Esophagus squamous epithelium (tissue), 5 donors: Measurements from ENCODE around the gene MAGI1. TPM values are rescaled to one million over a fixed set of nuclear protein-coding genes. Genes with fewer than 3 reads are reported as not detected.

Experiments used
- DNase-seq: peaks from one replicate; lab custom pipeline; 2025; lab: John Stamatoyannopoulos, UW
- H3K27ac ChIP-seq, 4 donors: fragments of 200-600 bp; sonication (generic); one replicate each; pipeline ENCODE4 v1.5.1; 2016 to 2019; ENCODE audit warnings: mild to moderate bottlenecking in 1 of 4
- H3K27me3 ChIP-seq, 4 donors: fragments of 200-600 bp; sonication (generic); 1 replicate in 3 of 4; 2 replicates in 1 of 4; pipeline versions ENCODE4 v1.5.1 to v1.6.0; 2017 to 2021; ENCODE audit warnings: antibody characterized with exemption in 1 of 4
- H3K36me3 ChIP-seq, 3 donors: fragments of 200-600 bp; sonication (generic); one replicate each; pipeline ENCODE4 v1.5.1; 2016 to 2019
- H3K4me1 ChIP-seq, 3 donors: fragments of 200-600 bp; sonication (generic); one replicate each; pipeline ENCODE4 v1.5.1; 2017 to 2019
- H3K4me3 ChIP-seq, 4 donors: fragments of 200-600 bp; sonication (generic); 1 replicate in 3 of 4; 2 replicates in 1 of 4; pipeline ENCODE4 v1.5.1; 2016 to 2019; ENCODE audit warnings: mild to moderate bottlenecking in 2 of 4, moderate library complexity in 1 of 4
- H3K9me3 ChIP-seq, 3 donors: fragments of 200-600 bp; sonication (generic); one replicate each; pipeline ENCODE4 v1.5.1; 2016 to 2019
- POLR2A ChIP-seq, 4 donors: fragments of 450-650 bp; IDR thresholded peaks; one replicate each; pipeline ENCODE4 v1.6.1; 2017; ENCODE audit warnings: antibody characterized with exemption in 4 of 4, mild to moderate bottlenecking in 4 of 4, moderate library complexity in 3 of 4
- WGBS, 2 donors: methylation state at CpG; one replicate each; pipeline ENCODE4 v1.1.5; 2018; 5-methylcytosine and 5-hydroxymethylcytosine counted together
- intact Hi-C: fragments of 100-400 bp; cut with DNase I; formaldehyde crosslinking; loops from one replicate; pipeline ENCODE4 v1.15.0; 2022
- small RNA-seq, 4 donors: library from RNA; depleted of rRNA; stranded (forward); fragments of <200 nt; gene quantifications; one replicate each; pipeline ENCODE3, GENCODE V24; 2016
- total RNA-seq, 4 donors: library from RNA; depleted of rRNA; stranded (reverse); fragments of >200 nt; gene quantifications; one replicate each; pipeline ENCODE4 v1.1.0, GENCODE V29; 2016
- TF ChIP-seq, protein P1 (sequence below), 6 experiments: fragments of 450-650 bp in 4 of 6; fragments of 200-600 bp in 2 of 6; sonication (generic) in 2 of 6; IDR thresholded peaks; one replicate each; pipeline ENCODE4 v1.5.1; 2016 to 2019; ENCODE audit warnings: antibody characterized with exemption in 6 of 6, mild to moderate bottlenecking in 4 of 6, moderate library complexity in 4 of 6
- donor health status: DM: yes; HTN: yes; CAD: no.

Gene MAGI1
- total RNA-seq, 4 donors from 2014 or later: 12.0 to 28.2 (median 21.1) TPM

DNA sequence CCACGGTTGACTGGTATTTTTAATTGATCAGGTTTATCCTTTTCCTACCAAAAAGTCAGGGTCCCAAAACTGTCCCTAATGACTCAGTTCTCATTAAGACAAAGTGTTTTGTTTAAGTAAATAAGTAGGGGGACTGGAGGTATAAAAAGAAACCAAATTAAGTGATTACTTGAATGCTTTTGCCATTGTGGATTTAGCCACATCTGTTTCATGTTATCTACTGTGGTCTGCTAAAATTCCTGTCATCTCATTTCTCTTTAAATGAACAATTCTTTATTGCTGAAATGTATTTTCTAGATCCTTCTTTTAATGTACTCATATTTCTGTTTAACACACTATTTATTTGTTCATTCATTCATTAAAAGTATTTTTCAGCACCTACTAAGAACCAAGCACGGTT is 725.1 kb downstream of the MAGI1 start:
- no peak for DNase-seq
- H3K36me3 ChIP-seq: no peaks in the 10 kb centered on the region
- no peak overlapping the region for H3K4me3 ChIP-seq
- intact Hi-C loops: no loop called here
- TF ChIP-seq, protein P1, sequence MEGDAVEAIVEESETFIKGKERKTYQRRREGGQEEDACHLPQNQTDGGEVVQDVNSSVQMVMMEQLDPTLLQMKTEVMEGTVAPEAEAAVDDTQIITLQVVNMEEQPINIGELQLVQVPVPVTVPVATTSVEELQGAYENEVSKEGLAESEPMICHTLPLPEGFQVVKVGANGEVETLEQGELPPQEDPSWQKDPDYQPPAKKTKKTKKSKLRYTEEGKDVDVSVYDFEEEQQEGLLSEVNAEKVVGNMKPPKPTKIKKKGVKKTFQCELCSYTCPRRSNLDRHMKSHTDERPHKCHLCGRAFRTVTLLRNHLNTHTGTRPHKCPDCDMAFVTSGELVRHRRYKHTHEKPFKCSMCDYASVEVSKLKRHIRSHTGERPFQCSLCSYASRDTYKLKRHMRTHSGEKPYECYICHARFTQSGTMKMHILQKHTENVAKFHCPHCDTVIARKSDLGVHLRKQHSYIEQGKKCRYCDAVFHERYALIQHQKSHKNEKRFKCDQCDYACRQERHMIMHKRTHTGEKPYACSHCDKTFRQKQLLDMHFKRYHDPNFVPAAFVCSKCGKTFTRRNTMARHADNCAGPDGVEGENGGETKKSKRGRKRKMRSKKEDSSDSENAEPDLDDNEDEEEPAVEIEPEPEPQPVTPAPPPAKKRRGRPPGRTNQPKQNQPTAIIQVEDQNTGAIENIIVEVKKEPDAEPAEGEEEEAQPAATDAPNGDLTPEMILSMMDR (IDR thresholded peaks at IDR 0.05): no peak
- TF ChIP-seq POLR2A (IDR thresholded peaks at IDR 0.05): no peak
- no peaks in the 10 kb centered on the region for H3K4me1 ChIP-seq
- no peak overlapping the region for H3K27ac ChIP-seq
- peaks cover 0 to 6% (median 5%) of the 10 kb centered on the region in 3 donors for H3K9me3 ChIP-seq
- WGBS, 2 donors: 64 to 71% methylated on average over 2 of the region's 2 CpGs
- H3K27me3 ChIP-seq: no peaks in the 10 kb centered on the region

DNA sequence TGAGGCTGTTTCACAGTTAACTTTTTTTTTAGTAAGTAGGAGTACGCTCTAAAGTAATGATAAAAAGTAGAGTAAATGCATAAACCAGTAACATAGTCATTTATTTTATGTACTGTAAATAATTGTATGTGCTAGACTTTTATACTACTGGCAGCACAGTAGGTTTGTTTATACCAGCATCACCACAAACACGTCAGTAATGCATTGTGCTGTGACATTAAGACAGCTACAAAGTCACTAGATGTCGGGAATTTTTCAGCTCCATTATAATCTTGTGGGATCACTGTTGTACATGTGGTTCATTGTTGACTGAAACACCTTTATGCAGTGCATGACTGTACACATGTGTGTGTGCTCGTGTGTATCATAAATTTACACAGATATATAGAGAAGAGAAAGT is 732.9 kb downstream of the MAGI1 start:
- Histone ChIP-seq H3K36me3 (no peaks in the 10 kb centered on the region), H3K4me3 (no peak overlapping the region), H3K27me3 (no peaks in the 10 kb centered on the region), H3K27ac (no peak overlapping the region), H3K9me3 (no peaks in the 10 kb centered on the region), H3K4me1 (no peaks in the 10 kb centered on the region)
- DNase-seq: no peak
- TF ChIP-seq, protein P1 (IDR thresholded peaks at IDR 0.05): no peak
- no peak for TF ChIP-seq POLR2A (IDR thresholded peaks at IDR 0.05)
- intact Hi-C loops: no loop called here
- WGBS, 2 donors: 70 to 81% methylated on average over 4 of the region's 4 CpGs

Small RNA genes within 50 kb of the gene (small RNA-seq; reads per million reads assigned to genes)
- gene RF00019: 0 reads per million in 4 donors

Other genes with a start within 250 kb of the MAGI1 start
- 10 to 100 TPM in 3 of 4 donors, 1 to 10 TPM in 1; 8.5 to 26.3 (median 16.7) TPM for gene SLC25A26, start 182.1 kb upstream of the MAGI1 start, total RNA-seq